CD8-positive, alpha-beta memory T cell (primary cell): Measurements from ENCODE around the gene PSAP. TPM values are rescaled to one million over a fixed set of nuclear protein-coding genes. Genes with fewer than 3 reads are reported as not detected.

Experiments
- CTCF ChIA-PET: fragments of 350-600 bp; sonication (Branson Sonifier 250); formaldehyde crosslinking; loops from one replicate; lab custom pipeline; 2021; ENCODE audit warnings: antibody characterized with exemption; lab: Charles Lee
- POLR2A ChIA-PET: fragments of 350-600 bp; sonication (Branson Sonifier 250); formaldehyde crosslinking; loops from one replicate; lab custom pipeline; 2021; ENCODE audit warnings: antibody characterized with exemption; lab: Charles Lee
- DNase-seq, 5 donors: peaks; one replicate each; pipeline versions ENCODE4 v3.0.0 to v3.0.0-alpha.2; 2020 to 2022; ENCODE audit warnings: mixed read lengths in 1 of 5
- H3K27ac ChIP-seq: one replicate; pipeline ENCODE4 v1.7.0; 2013; ENCODE audit warnings: low read depth, mild to moderate bottlenecking, low read length, moderate library complexity
- H3K27me3 ChIP-seq: 2 replicates; pipeline ENCODE4 v1.7.0; 2013; ENCODE audit warnings: low read length, mild to moderate bottlenecking; ENCODE audit not compliant: insufficient read depth, poor library complexity, severe bottlenecking
- H3K36me3 ChIP-seq: 2 replicates; pipeline ENCODE4 v1.7.0; 2013; ENCODE audit warnings: mild to moderate bottlenecking, low read length, moderate library complexity; ENCODE audit not compliant: insufficient read depth
- H3K4me1 ChIP-seq: 2 replicates; pipeline ENCODE4 v1.7.0; 2013; ENCODE audit warnings: mild to moderate bottlenecking, low read length, moderate library complexity; ENCODE audit not compliant: insufficient read depth
- H3K4me3 ChIP-seq: 2 replicates; pipeline ENCODE4 v1.7.0; 2013; ENCODE audit warnings: mild to moderate bottlenecking, low read length
- H3K9me3 ChIP-seq: 2 replicates; pipeline ENCODE4 v1.7.0; 2013; ENCODE audit warnings: mild to moderate bottlenecking, low read length
- H3K27ac Mint-ChIP-seq, 8 donors: one replicate each; pipeline ENCODE4 v1.8.0; 2020 to 2021; ENCODE audit warnings: mixed read lengths in 8 of 8, mild to moderate bottlenecking in 6 of 8, inconsistent platforms in 3 of 8, moderate library complexity in 3 of 8
- H3K27me3 Mint-ChIP-seq, 2 donors: one replicate each; pipeline ENCODE4 v1.8.0; 2020 to 2021; ENCODE audit warnings: mixed read lengths in 2 of 2, mild to moderate bottlenecking in 1 of 2, moderate library complexity in 1 of 2
- H3K36me3 Mint-ChIP-seq, 3 donors: one replicate each; pipeline ENCODE4 v1.8.0; 2020 to 2021; ENCODE audit warnings: mixed read lengths in 3 of 3, inconsistent platforms in 1 of 3, mild to moderate bottlenecking in 1 of 3
- H3K4me1 Mint-ChIP-seq, 3 donors: one replicate each; pipeline ENCODE4 v1.8.0; 2020 to 2021; ENCODE audit warnings: mixed read lengths in 3 of 3, inconsistent platforms in 1 of 3, mild to moderate bottlenecking in 1 of 3
- H3K4me3 Mint-ChIP-seq, 7 donors: one replicate each; pipeline ENCODE4 v1.8.0; 2020 to 2021; ENCODE audit warnings: mixed read lengths in 7 of 7, mild to moderate bottlenecking in 6 of 7, moderate library complexity in 4 of 7, inconsistent platforms in 2 of 7
- H3K9me3 Mint-ChIP-seq, 5 donors: one replicate each; pipeline ENCODE4 v1.8.0; 2020 to 2022; ENCODE audit warnings: mixed read lengths in 5 of 5, mild to moderate bottlenecking in 3 of 5, moderate library complexity in 2 of 5, inconsistent platforms in 1 of 5
- polyA plus RNA-seq: library from polyadenylated mRNA; unstranded; fragments of 300-500 nt; fragmentation: Illumina TruSeq; gene quantifications from one replicate; pipeline ENCODE4 v1.2.3, GENCODE V29; 2021
- total RNA-seq, 2 experiments: library from RNA; stranded (reverse); gene quantifications; one replicate each; pipeline ENCODE4 v1.2.3, GENCODE V29; 2021

PSAP gene
- total and polyA plus RNA-seq, 3 experiments from 2014 or later, result 115 to 432 (median 119) TPM

DNA sequence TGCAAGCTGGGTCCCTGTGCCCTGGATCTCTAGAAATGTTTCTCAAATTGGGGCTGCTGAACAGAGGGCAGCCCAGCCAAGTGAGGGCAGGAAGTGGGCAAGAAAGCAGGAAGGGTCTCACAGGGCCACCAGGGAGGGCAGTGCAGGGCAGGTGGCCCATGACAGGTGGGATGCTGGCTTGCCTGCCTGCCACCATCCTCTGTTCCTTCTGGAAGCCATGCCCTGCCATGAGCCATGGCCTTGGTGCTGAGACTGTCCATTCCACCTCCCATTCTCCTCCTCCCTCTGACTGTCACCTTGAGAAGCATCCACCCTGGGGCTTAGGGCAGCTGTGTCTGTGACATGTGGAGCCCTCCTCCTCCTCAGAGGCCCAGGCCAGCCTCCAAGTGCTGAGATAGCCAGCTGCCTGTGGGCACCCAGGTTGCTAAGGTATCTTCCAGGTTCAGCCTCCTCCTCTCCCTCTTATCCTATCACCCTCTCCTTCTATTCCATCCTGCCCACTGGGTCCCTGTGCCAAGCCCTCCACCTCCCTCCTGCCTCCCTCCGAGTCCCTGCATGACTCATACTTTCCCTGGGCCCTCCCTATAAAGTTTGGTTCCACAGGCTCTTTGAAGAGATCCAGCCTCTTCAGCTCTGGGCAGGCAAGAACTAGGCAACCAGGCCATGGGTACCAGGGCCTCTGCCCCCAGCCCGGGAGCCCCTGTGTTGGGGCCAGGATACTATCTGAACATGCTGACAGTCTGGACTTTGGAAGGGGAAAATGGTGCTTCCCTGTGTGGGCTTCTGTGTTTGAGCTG is 79.0 kb downstream of the PSAP start:
- POLR2A ChIA-PET, result interaction anchor here (0.8 to 4.6 kb wide), 10 partner anchors 16 to 79 kb away, joined by 3 to 42 read pairs (median 6); partner anchors contain the start of gene PSAP
- peak in 2 of 5 donors; percentile 40 to 55 for DNase-seq

GRCh38 chr10:71771204-71771603 is 79.8 kb downstream of the PSAP start:
- Histone ChIP-seq H3K4me3 (peak overlapping the region; percentile 94), H3K36me3 (peaks cover 8% of the 10 kb centered on the region), H3K9me3 (no peaks in the 10 kb centered on the region), H3K27me3 (no peaks in the 10 kb centered on the region), H3K4me1 (peaks cover 84% of the 10 kb centered on the region), H3K27ac (peak overlapping the region; percentile 22)
- Mint-ChIP-seq H3K27me3 (no peaks in the 10 kb centered on the region), H3K4me1 (peaks cover 77 to 88% (median 86%) of the 10 kb centered on the region in 3 donors), H3K36me3 (peaks cover 0 to 50% (median 8%) of the 10 kb centered on the region in 3 donors), H3K4me3 (peak overlapping the region; percentile 79 to 98 (median 92)), H3K9me3 (peaks cover 0 to 2% (median 0%) of the 10 kb centered on the region in 5 donors), H3K27ac (peak overlapping the region; percentile 90 to 98 (median 94))
- ChIA-PET POLR2A (interaction anchor here (1.0 to 4.6 kb wide), 4 partner anchors 24 to 43 kb away, joined by 3 to 42 read pairs (median 14); no protein-coding TSS in a partner anchor), CTCF (interaction anchor here (3.4 to 8.0 kb wide), 7 partner anchors 16 to 75 kb away, joined by 27 to 122 read pairs (median 50); no protein-coding TSS in a partner anchor)
- peak in 1 of 5 donors; percentile 15 for DNase-seq

More for the DNA sequence above, 79.0 kb downstream of the PSAP start:
- Histone ChIP-seq H3K27ac (peak overlapping the region; percentile 80), H3K4me1 (peaks cover 81% of the 10 kb centered on the region), H3K27me3 (no peaks in the 10 kb centered on the region), H3K9me3 (no peaks in the 10 kb centered on the region), H3K36me3 (peaks cover 8% of the 10 kb centered on the region), H3K4me3 (peak overlapping the region; percentile 94)
- CTCF ChIA-PET, result interaction anchor here (1.7 to 8.0 kb wide), 14 partner anchors 8 to 76 kb away, joined by 5 to 122 read pairs (median 28); no protein-coding TSS in a partner anchor
- Mint-ChIP-seq H3K27me3 (no peaks in the 10 kb centered on the region), H3K9me3 (peaks cover 0 to 2% (median 0%) of the 10 kb centered on the region in 5 donors), H3K4me1 (peaks cover 76 to 88% (median 83%) of the 10 kb centered on the region in 3 donors), H3K36me3 (peaks cover 0 to 42% (median 8%) of the 10 kb centered on the region in 3 donors), H3K27ac (peak overlapping the region; percentile 90 to 98 (median 94)), H3K4me3 (peak overlapping the region; percentile 79 to 98 (median 92))

DNA sequence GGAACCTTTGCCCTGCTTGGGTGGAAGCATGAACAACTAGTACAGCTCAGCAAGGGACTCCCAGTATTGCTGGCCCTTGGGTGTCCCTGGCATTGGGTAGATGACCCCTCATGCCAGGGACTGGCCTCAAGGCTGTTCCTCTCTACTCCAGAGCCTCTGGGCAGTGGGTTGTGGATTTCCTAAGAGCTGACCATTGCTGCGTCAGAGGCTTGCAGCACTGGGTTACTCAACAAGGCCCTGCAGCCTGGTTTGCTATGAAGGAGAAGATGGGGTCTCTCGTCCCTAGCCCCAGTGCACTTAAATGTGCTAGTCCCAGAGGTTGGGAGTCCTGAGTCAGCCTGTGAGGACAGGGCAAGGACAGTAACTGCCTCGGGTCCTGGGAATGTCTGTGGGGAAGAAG is 80.3 kb downstream of the PSAP start:
- ChIA-PET CTCF (interaction anchor here (3.6 to 8.0 kb wide), 6 partner anchors 16 to 75 kb away, joined by 27 to 122 read pairs (median 70); no protein-coding TSS in a partner anchor), POLR2A (interaction anchor here (0.7 to 4.6 kb wide), 3 partner anchors 15 to 43 kb away, joined by 3 to 42 read pairs (median 3); no protein-coding TSS in a partner anchor)
- peaks cover 0 to 54% (median 8%) of the 10 kb centered on the region in 3 donors for H3K36me3 Mint-ChIP-seq

GRCh38 chr10:71770255-71770654 is 80.8 kb downstream of the PSAP start:
- peaks cover 0 to 59% (median 8%) of the 10 kb centered on the region in 3 donors for H3K36me3 Mint-ChIP-seq
- no peaks in the 10 kb centered on the region for H3K27me3 Mint-ChIP-seq
- H3K4me3 Mint-ChIP-seq, result peak overlapping the region; percentile 79 to 98 (median 92)
- CTCF ChIA-PET, result interaction anchor here (0.9 to 8.0 kb wide), 5 partner anchors 15 to 72 kb away, joined by 3 to 122 read pairs (median 50); no protein-coding TSS in a partner anchor
- Histone ChIP-seq H3K36me3 (peaks cover 14% of the 10 kb centered on the region), H3K27ac (peak overlapping the region; percentile 52), H3K4me3 (peak overlapping the region; percentile 94), H3K27me3 (no peaks in the 10 kb centered on the region), H3K4me1 (peaks cover 84% of the 10 kb centered on the region), H3K9me3 (no peaks in the 10 kb centered on the region)
- H3K9me3 Mint-ChIP-seq, result peaks cover 0 to 2% (median 0%) of the 10 kb centered on the region in 5 donors
- POLR2A ChIA-PET, result interaction anchor here (0.7 to 4.6 kb wide), 3 partner anchors 14 to 42 kb away, joined by 3 to 42 read pairs (median 3); no protein-coding TSS in a partner anchor
- no peak for DNase-seq
- peaks cover 76 to 88% (median 86%) of the 10 kb centered on the region in 3 donors for H3K4me1 Mint-ChIP-seq
- H3K27ac Mint-ChIP-seq, result peak overlapping the region; percentile 92 to 100 (median 97)

More for the DNA sequence above, 80.3 kb downstream of the PSAP start:
- H3K9me3 Mint-ChIP-seq, result peaks cover 0 to 2% (median 0%) of the 10 kb centered on the region in 5 donors
- H3K27ac ChIP-seq, result peak overlapping the region; percentile 52
- peak in 1 of 5 donors; percentile 40 for DNase-seq
- H3K27me3 Mint-ChIP-seq, result no peaks in the 10 kb centered on the region
- H3K27ac Mint-ChIP-seq, result peak overlapping the region; percentile 88 to 98 (median 92)
- H3K9me3 ChIP-seq, result no peaks in the 10 kb centered on the region
- H3K4me3 ChIP-seq, result peak overlapping the region; percentile 94
- H3K4me3 Mint-ChIP-seq, result peak overlapping the region; percentile 79 to 98 (median 92)
- H3K36me3 ChIP-seq, result peaks cover 12% of the 10 kb centered on the region
- H3K27me3 ChIP-seq, result no peaks in the 10 kb centered on the region
- peaks cover 84% of the 10 kb centered on the region for H3K4me1 ChIP-seq
- peaks cover 76 to 88% (median 86%) of the 10 kb centered on the region in 3 donors for H3K4me1 Mint-ChIP-seq

DNA sequence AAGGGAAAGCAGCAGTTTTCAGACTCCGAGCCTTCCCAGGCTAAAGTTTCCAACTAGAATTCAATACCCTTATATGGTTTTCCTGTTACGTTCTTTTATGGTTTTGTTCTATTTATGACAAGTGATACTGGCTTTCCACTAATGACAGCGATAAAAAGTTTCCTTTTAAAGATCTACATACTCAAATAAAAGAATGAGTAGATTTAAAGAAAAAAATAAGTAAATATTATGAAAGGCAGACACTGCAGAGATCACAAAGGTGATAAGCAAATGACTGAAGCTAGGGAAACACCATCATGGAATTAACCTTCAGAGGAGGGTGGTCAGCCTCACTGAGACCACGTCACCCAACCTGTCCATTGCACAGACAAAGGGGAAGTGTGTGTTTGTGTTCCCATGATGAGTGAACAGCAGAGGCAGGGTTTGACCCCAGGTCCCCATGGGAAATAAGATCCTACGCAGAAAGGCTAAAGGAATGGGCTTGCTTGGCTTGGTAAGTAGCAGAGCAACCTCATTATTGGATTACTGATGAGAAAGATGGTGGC is 81.7 kb downstream of the PSAP start:
- ChIA-PET POLR2A (interaction anchor here (0.9 to 3.9 kb wide), 6 partner anchors 12 to 75 kb away, joined by 3 to 26 read pairs (median 6); no protein-coding TSS in a partner anchor), CTCF (interaction anchor here (0.5 to 3.1 kb wide), 15 partner anchors 13 to 75 kb away, joined by 3 to 22 read pairs (median 5); no protein-coding TSS in a partner anchor)
- peaks cover 84% of the 10 kb centered on the region for H3K4me1 ChIP-seq
- Mint-ChIP-seq H3K4me1 (peaks cover 80 to 89% (median 88%) of the 10 kb centered on the region in 3 donors), H3K27me3 (no peaks in the 10 kb centered on the region), H3K9me3 (peaks cover 0 to 2% (median 0%) of the 10 kb centered on the region in 5 donors), H3K27ac (peak overlapping the region; percentile 92 to 100 (median 97)), H3K4me3 (peak overlapping the region; percentile 79 to 95 (median 92)), H3K36me3 (peaks cover 0 to 68% (median 8%) of the 10 kb centered on the region in 3 donors)
- peak in 2 of 5 donors; percentile 50 to 65 for DNase-seq
- peak overlapping the region; percentile 52 for H3K27ac ChIP-seq
- peak overlapping the region; percentile 94 for H3K4me3 ChIP-seq
- peaks cover 14% of the 10 kb centered on the region for H3K36me3 ChIP-seq
- H3K9me3 ChIP-seq, result no peaks in the 10 kb centered on the region
- H3K27me3 ChIP-seq, result no peaks in the 10 kb centered on the region

- H3K4me3 ChIP-seq, result peak overlapping the region; percentile 18
- H3K4me1 Mint-ChIP-seq, result peaks cover 89 to 98% (median 97%) of the 10 kb centered on the region in 3 donors
- H3K4me1 ChIP-seq, result peaks cover 94% of the 10 kb centered on the region
- H3K9me3 ChIP-seq, result no peaks in the 10 kb centered on the region
- no peaks in the 10 kb centered on the region for H3K9me3 Mint-ChIP-seq
- peaks cover 0 to 75% (median 14%) of the 10 kb centered on the region in 3 donors for H3K36me3 Mint-ChIP-seq
- no peaks in the 10 kb centered on the region for H3K27me3 ChIP-seq
- H3K27me3 Mint-ChIP-seq, result no peaks in the 10 kb centered on the region
- H3K27ac ChIP-seq, result peak overlapping the region; percentile 45
- CTCF ChIA-PET, result interaction anchor here (1.2 to 3.2 kb wide), 14 partner anchors 11 to 70 kb away, joined by 3 to 22 read pairs (median 8); no protein-coding TSS in a partner anchor
- POLR2A ChIA-PET, result interaction anchor here (1.1 to 3.9 kb wide), 6 partner anchors 10 to 39 kb away, joined by 4 to 26 read pairs (median 7); no protein-coding TSS in a partner anchor
- DNase-seq, result peak in 1 of 5 donors; percentile 43
- H3K27ac Mint-ChIP-seq, result peak overlapping the region; percentile 92 to 100 (median 97)
- peaks cover 29% of the 10 kb centered on the region for H3K36me3 ChIP-seq
- H3K4me3 Mint-ChIP-seq, result peak overlapping the region; percentile 67 to 95 (median 91)
These were observed 83.5 kb downstream of the PSAP start for GRCh38 chr10:71767420-71768035.
